ENCODE data around the gene HDAC5.

HDAC5 gene

DNA sequence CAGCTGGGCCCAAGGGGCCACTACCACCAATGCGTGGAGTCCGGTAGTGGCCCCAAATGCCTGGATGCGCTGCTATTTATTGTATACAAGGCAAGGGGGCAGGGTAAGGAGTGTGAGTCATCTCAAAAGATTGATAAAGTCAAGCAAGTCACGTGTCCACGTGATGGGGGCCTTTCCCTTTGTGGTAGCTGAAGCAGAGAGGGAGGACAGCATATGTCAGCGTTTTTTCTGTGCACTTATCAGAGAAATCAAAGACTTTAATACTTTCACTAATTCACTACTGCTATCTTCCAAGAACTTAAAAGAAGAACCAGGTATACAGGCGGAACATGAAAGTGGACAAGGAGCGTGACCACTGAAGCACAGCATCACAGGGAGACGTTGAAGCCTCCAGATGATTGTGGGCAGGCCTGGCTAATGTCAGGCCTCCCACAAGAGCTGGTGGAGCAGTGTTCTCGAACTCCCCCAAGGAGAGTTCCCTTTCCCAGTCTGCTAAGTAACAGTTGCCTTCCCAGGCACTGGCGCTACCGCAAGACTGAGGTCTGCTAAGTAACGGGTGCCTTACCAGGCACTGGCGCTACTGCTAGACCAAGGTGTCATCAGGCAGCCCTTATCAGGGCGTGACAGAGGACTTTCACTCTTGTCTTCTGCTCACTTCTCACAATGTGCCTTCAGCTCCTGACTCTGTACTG lies 36.2 kb upstream of the HDAC5 start:
- DNase-seq = no peak
- peaks cover 51% of the 10 kb centered on the region for H3K36me3 ChIP-seq (ENCODE audit: insufficient read depth, low read length)
- no peaks in the 10 kb centered on the region for H3K4me1 ChIP-seq (ENCODE audit: insufficient read depth, low read length)
- H3K4me3 ChIP-seq (ENCODE audit: low read depth in 1 of 2, low read length in 2 of 2) = no peak overlapping the region
- H3K27me3 ChIP-seq (ENCODE audit: insufficient read depth, low read length, poor library complexity) = no peaks in the 10 kb centered on the region
- TF ChIP-seq, protein P1, sequence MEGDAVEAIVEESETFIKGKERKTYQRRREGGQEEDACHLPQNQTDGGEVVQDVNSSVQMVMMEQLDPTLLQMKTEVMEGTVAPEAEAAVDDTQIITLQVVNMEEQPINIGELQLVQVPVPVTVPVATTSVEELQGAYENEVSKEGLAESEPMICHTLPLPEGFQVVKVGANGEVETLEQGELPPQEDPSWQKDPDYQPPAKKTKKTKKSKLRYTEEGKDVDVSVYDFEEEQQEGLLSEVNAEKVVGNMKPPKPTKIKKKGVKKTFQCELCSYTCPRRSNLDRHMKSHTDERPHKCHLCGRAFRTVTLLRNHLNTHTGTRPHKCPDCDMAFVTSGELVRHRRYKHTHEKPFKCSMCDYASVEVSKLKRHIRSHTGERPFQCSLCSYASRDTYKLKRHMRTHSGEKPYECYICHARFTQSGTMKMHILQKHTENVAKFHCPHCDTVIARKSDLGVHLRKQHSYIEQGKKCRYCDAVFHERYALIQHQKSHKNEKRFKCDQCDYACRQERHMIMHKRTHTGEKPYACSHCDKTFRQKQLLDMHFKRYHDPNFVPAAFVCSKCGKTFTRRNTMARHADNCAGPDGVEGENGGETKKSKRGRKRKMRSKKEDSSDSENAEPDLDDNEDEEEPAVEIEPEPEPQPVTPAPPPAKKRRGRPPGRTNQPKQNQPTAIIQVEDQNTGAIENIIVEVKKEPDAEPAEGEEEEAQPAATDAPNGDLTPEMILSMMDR (IDR thresholded peaks at IDR 0.05; ENCODE audit: borderline replicate concordance, extremely low read depth, low read length, poor library complexity, severe bottlenecking) = no peak
- TF ChIP-seq EZH2 (IDR thresholded peaks at IDR 0.05; ENCODE audit: borderline replicate concordance, low read depth, low read length, severe bottlenecking) = no peak
- no peak for ATAC-seq (ENCODE audit: insufficient read depth, low read depth)
- no peaks in the 10 kb centered on the region for H3K79me2 ChIP-seq (ENCODE audit: insufficient read depth, low read length)
- no peaks in the 10 kb centered on the region for H3K9me3 ChIP-seq (ENCODE audit: insufficient read depth, low read length, severe bottlenecking)
- H4K20me1 ChIP-seq (ENCODE audit: insufficient read depth, low read length) = peaks cover 10% of the 10 kb centered on the region
- H3K9ac ChIP-seq (ENCODE audit: low read depth, low read length) = no peak overlapping the region
- H3K4me2 ChIP-seq (ENCODE audit: insufficient read depth, low read length) = no peak overlapping the region
- no peak overlapping the region for H2AFZ ChIP-seq (ENCODE audit: low read depth, low read length)
- H3K27ac ChIP-seq (ENCODE audit: low read length) = no peak overlapping the region

DNA sequence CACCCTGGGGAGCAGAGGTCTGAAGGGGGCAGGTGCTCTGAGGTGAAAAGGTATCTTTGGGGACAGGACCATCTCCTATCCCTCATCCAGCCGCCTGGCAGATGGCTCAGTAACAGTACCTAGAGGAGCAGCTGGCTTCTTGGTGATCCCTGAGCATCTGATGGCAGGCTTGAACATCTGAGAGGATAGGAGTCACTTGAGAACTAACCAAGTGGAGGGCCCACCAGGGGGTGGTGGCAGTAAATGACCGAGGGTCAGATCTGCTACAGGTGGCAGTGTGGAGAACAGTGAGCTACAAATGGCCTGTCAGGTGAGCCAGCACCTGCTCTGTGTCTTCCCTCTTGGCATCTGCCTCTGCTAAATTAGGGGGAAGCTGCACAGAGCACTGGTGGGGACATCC lies 32.0 kb upstream of the HDAC5 start:
- peaks cover 68% of the 10 kb centered on the region for H3K36me3 ChIP-seq (ENCODE audit: insufficient read depth, low read length)

DNA sequence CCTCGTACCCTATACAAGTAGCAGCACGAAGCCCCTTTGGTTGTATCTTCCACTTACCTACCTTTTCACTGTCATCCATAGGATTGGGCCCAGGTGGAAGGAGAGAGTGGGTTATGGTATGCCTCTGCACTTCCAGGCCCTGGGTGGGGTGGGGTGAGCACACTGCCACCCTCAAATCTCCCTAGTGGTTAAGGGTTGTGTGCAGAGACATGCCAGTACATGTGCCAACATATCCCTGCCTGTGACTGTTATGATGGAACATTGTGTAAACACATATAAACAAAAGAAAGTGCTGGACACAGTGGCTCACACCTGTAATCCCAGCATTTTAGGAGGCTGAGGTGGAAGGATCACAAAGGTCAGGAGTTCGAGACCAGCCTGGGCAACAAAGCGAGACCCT lies 29.4 kb upstream of the HDAC5 start:
- H3K27ac ChIP-seq (ENCODE audit: low read length) = no peak overlapping the region
- H2AFZ ChIP-seq (ENCODE audit: low read depth, low read length) = no peak overlapping the region
- H3K4me2 ChIP-seq (ENCODE audit: insufficient read depth, low read length) = no peak overlapping the region

More for the DNA sequence above, 32.0 kb upstream of the HDAC5 start:
- ATAC-seq (ENCODE audit: insufficient read depth, low read depth) = no peak
- H3K9me3 ChIP-seq (ENCODE audit: insufficient read depth, low read length, severe bottlenecking) = no peaks in the 10 kb centered on the region
- no peak overlapping the region for H3K27ac ChIP-seq (ENCODE audit: low read length)
- no peak overlapping the region for H3K9ac ChIP-seq (ENCODE audit: low read depth, low read length)
- H2AFZ ChIP-seq (ENCODE audit: low read depth, low read length) = no peak overlapping the region
- TF ChIP-seq, protein P1 (IDR thresholded peaks at IDR 0.05; ENCODE audit: borderline replicate concordance, extremely low read depth, low read length, poor library complexity, severe bottlenecking) = no peak
- no peak for TF ChIP-seq EZH2 (IDR thresholded peaks at IDR 0.05; ENCODE audit: borderline replicate concordance, low read depth, low read length, severe bottlenecking)
- H3K4me3 ChIP-seq (ENCODE audit: low read depth in 1 of 2, low read length in 2 of 2) = no peak overlapping the region
- peaks cover 18% of the 10 kb centered on the region for H3K79me2 ChIP-seq (ENCODE audit: insufficient read depth, low read length)
- H3K4me1 ChIP-seq (ENCODE audit: insufficient read depth, low read length) = 0 out of 2 replicates have a peak, but pooled peaks cover 3% of the 10 kb centered on the region
- no peaks in the 10 kb centered on the region for H3K27me3 ChIP-seq (ENCODE audit: insufficient read depth, low read length, poor library complexity)
- no peak for DNase-seq
- peaks cover 29% of the 10 kb centered on the region for H4K20me1 ChIP-seq (ENCODE audit: insufficient read depth, low read length)
- H3K4me2 ChIP-seq (ENCODE audit: insufficient read depth, low read length) = no peak overlapping the region

More for the DNA sequence above, 29.4 kb upstream of the HDAC5 start:
- Histone ChIP-seq H3K36me3 (ENCODE audit: insufficient read depth, low read length) (peaks cover 68% of the 10 kb centered on the region), H3K9ac (ENCODE audit: low read depth, low read length) (no peak overlapping the region), H3K4me3 (ENCODE audit: low read depth in 1 of 2, low read length in 2 of 2) (no peak overlapping the region), H3K4me1 (ENCODE audit: insufficient read depth, low read length) (0 out of 2 replicates have a peak, but pooled peaks cover 3% of the 10 kb centered on the region), H4K20me1 (ENCODE audit: insufficient read depth, low read length) (peaks cover 43% of the 10 kb centered on the region), H3K9me3 (ENCODE audit: insufficient read depth, low read length, severe bottlenecking) (no peaks in the 10 kb centered on the region), H3K79me2 (ENCODE audit: insufficient read depth, low read length) (peaks cover 29% of the 10 kb centered on the region), H3K27me3 (ENCODE audit: insufficient read depth, low read length, poor library complexity) (no peaks in the 10 kb centered on the region)
- TF ChIP-seq, protein P1 (IDR thresholded peaks at IDR 0.05; ENCODE audit: borderline replicate concordance, extremely low read depth, low read length, poor library complexity, severe bottlenecking) = no peak
- TF ChIP-seq EZH2 (IDR thresholded peaks at IDR 0.05; ENCODE audit: borderline replicate concordance, low read depth, low read length, severe bottlenecking) = no peak
- DNase-seq (no peak), ATAC-seq (ENCODE audit: insufficient read depth, low read depth) (no peak)

All from DND-41 (cell line).